ENCODE results near the gene LTBP1. TPM values are rescaled to one million over a fixed set of nuclear protein-coding genes. Genes with fewer than 3 reads are reported as not detected.

LTBP1 gene
- total and polyA plus RNA-seq, 2 experiments from 2014 or later = 15.7 to 49.8 TPM

DNA sequence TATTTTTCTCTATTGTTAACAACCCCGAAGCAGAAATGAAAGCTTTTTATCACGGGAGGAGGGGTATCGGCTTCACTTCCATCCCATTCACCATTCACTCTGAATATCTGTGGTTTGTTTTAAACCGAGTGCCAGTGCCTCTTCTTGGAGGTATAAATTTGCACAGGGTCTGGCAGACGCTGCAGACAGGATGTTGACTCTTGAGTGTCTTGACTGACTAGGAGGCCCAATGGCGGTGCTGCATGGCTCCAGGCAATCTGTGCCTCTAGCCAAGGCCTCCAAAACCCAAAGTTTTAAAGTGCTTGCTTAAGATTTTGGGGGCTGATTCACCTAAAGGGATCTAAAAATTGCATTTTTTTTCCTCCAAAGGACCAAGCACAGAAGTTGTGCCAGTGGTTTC, 183.8 kb downstream of the LTBP1 start:
- H3K27me3 Mint-ChIP-seq (ENCODE audit: insufficient read depth, low read depth, poor library complexity) = peaks cover 3% of the 10 kb centered on the region
- Histone ChIP-seq H3K79me2 (replicated peaks; ENCODE audit: insufficient read depth) (no peaks in the 10 kb centered on the region), H2AFZ (no peak overlapping the region), H3K4me3 (no peak overlapping the region), H3K4me1 (ENCODE audit: insufficient read depth) (no peaks in the 10 kb centered on the region), H3F3A (replicated peaks; ENCODE audit: low read depth) (no peaks in the 10 kb centered on the region), H3K27me3 (ENCODE audit: insufficient read depth) (no peaks in the 10 kb centered on the region), H3K4me2 (no peak overlapping the region), H3K27ac (ENCODE audit: low read depth) (no peak overlapping the region), H4K20me1 (replicated peaks; ENCODE audit: insufficient read depth) (no peaks in the 10 kb centered on the region), H3K9me2 (ENCODE audit: insufficient read depth) (0 out of 2 replicates have a peak, but pooled peaks cover 4% of the 10 kb centered on the region), H3K36me3 (ENCODE audit: insufficient read depth) (no peaks in the 10 kb centered on the region)
- peaks cover 8% of the 10 kb centered on the region for H3K4me1 Mint-ChIP-seq
- ATAC-seq (no peak), DNase-seq (ENCODE audit: low spot score) (no peak)
- no peak for TF ChIP-seq ZNF114 (CRISPR knock-in tag; IDR thresholded peaks at IDR 0.05)
- TF ChIP-seq, protein P1, sequence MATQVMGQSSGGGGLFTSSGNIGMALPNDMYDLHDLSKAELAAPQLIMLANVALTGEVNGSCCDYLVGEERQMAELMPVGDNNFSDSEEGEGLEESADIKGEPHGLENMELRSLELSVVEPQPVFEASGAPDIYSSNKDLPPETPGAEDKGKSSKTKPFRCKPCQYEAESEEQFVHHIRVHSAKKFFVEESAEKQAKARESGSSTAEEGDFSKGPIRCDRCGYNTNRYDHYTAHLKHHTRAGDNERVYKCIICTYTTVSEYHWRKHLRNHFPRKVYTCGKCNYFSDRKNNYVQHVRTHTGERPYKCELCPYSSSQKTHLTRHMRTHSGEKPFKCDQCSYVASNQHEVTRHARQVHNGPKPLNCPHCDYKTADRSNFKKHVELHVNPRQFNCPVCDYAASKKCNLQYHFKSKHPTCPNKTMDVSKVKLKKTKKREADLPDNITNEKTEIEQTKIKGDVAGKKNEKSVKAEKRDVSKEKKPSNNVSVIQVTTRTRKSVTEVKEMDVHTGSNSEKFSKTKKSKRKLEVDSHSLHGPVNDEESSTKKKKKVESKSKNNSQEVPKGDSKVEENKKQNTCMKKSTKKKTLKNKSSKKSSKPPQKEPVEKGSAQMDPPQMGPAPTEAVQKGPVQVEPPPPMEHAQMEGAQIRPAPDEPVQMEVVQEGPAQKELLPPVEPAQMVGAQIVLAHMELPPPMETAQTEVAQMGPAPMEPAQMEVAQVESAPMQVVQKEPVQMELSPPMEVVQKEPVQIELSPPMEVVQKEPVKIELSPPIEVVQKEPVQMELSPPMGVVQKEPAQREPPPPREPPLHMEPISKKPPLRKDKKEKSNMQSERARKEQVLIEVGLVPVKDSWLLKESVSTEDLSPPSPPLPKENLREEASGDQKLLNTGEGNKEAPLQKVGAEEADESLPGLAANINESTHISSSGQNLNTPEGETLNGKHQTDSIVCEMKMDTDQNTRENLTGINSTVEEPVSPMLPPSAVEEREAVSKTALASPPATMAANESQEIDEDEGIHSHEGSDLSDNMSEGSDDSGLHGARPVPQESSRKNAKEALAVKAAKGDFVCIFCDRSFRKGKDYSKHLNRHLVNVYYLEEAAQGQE (IDR thresholded peaks at IDR 0.05; ENCODE audit: unreplicated experiment) = no peak
- TF ChIP-seq, protein P2, sequence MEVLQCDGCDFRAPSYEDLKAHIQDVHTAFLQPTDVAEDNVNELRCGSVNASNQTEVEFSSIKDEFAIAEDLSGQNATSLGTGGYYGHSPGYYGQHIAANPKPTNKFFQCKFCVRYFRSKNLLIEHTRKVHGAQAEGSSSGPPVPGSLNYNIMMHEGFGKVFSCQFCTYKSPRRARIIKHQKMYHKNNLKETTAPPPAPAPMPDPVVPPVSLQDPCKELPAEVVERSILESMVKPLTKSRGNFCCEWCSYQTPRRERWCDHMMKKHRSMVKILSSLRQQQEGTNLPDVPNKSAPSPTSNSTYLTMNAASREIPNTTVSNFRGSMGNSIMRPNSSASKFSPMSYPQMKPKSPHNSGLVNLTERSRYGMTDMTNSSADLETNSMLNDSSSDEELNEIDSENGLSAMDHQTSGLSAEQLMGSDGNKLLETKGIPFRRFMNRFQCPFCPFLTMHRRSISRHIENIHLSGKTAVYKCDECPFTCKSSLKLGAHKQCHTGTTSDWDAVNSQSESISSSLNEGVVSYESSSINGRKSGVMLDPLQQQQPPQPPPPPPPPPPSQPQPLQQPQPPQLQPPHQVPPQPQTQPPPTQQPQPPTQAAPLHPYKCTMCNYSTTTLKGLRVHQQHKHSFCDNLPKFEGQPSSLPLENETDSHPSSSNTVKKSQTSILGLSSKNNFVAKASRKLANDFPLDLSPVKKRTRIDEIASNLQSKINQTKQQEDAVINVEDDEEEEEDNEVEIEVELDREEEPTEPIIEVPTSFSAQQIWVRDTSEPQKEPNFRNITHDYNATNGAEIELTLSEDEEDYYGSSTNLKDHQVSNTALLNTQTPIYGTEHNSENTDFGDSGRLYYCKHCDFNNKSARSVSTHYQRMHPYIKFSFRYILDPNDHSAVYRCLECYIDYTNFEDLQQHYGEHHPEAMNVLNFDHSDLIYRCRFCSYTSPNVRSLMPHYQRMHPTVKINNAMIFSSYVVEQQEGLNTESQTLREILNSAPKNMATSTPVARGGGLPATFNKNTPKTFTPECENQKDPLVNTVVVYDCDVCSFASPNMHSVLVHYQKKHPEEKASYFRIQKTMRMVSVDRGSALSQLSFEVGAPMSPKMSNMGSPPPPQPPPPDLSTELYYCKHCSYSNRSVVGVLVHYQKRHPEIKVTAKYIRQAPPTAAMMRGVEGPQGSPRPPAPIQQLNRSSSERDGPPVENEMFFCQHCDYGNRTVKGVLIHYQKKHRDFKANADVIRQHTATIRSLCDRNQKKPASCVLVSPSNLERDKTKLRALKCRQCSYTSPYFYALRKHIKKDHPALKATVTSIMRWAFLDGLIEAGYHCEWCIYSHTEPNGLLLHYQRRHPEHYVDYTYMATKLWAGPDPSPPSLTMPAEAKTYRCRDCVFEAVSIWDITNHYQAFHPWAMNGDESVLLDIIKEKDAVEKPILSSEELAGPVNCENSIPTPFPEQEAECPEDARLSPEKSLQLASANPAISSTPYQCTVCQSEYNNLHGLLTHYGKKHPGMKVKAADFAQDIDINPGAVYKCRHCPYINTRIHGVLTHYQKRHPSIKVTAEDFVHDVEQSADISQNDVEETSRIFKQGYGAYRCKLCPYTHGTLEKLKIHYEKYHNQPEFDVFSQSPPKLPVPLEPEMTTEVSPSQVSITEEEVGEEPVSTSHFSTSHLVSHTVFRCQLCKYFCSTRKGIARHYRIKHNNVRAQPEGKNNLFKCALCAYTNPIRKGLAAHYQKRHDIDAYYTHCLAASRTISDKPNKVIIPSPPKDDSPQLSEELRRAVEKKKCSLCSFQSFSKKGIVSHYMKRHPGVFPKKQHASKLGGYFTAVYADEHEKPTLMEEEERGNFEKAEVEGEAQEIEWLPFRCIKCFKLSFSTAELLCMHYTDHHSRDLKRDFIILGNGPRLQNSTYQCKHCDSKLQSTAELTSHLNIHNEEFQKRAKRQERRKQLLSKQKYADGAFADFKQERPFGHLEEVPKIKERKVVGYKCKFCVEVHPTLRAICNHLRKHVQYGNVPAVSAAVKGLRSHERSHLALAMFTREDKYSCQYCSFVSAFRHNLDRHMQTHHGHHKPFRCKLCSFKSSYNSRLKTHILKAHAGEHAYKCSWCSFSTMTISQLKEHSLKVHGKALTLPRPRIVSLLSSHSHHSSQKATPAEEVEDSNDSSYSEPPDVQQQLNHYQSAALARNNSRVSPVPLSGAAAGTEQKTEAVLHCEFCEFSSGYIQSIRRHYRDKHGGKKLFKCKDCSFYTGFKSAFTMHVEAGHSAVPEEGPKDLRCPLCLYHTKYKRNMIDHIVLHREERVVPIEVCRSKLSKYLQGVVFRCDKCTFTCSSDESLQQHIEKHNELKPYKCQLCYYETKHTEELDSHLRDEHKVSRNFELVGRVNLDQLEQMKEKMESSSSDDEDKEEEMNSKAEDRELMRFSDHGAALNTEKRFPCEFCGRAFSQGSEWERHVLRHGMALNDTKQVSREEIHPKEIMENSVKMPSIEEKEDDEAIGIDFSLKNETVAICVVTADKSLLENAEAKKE (CRISPR knock-in tag; IDR thresholded peaks at IDR 0.05) = no peak
- no peak for TF ChIP-seq POLR2AphosphoS5 (IDR thresholded peaks at IDR 0.05; ENCODE audit: low read depth)
- no peak for TF ChIP-seq JUNB (IDR thresholded peaks at IDR 0.05; ENCODE audit: unreplicated experiment)
- TF ChIP-seq ZNF331 (CRISPR knock-in tag; IDR thresholded peaks at IDR 0.05; ENCODE audit: low read depth) = no peak
- H3K9me3 Mint-ChIP-seq = no peaks in the 10 kb centered on the region
- no peaks in the 10 kb centered on the region for H3K36me3 Mint-ChIP-seq (ENCODE audit: low read depth)
- H3K27ac Mint-ChIP-seq = no peak overlapping the region
- H3K4me3 Mint-ChIP-seq = no peak overlapping the region

Measured in GM23338 (cell line).